Measurements from ENCODE around the gene CBFB. TPM values are rescaled to one million over a fixed set of nuclear protein-coding genes. Genes with fewer than 3 reads are reported as not detected.

The CBFB gene
- total and polyA plus RNA-seq, 2 of the 13 experiments (the other 11 are each of a cell fraction or from before 2014, with no cell fraction given), result 22.1 to 70.8 TPM

- no peak for TF ChIP-seq JARID2 (CRISPR knock-in tag; IDR thresholded peaks at IDR 0.05; ENCODE audit: insufficient replicate concordance)
- no peak for TF ChIP-seq ZNF768 (CRISPR knock-in tag; IDR thresholded peaks at IDR 0.05)
- peak; percentile 48; the same call in 1 of the 2 replicates for TF ChIP-seq SNAPC5 (CRISPR knock-in tag; IDR thresholded peaks at IDR 0.05; ENCODE audit: borderline replicate concordance)
- peak; percentile 50 for TF ChIP-seq FOXC1 (CRISPR knock-in tag; IDR thresholded peaks at IDR 0.05; ENCODE audit: borderline replicate concordance)
- TF ChIP-seq CSRNP1 (CRISPR knock-in tag; IDR thresholded peaks at IDR 0.05), result no peak
- no peak for TF ChIP-seq ZNF142 (CRISPR knock-in tag; IDR thresholded peaks at IDR 0.05)
- TF ChIP-seq SRSF4 (IDR thresholded peaks at IDR 0.05; ENCODE audit: low read depth, low read length, poor library complexity, severe bottlenecking), result no peak
- TF ChIP-seq SNAPC2 (CRISPR knock-in tag; IDR thresholded peaks at IDR 0.05), result 0 out of 2 replicates have a peak, but pooled peaks have one; percentile 48
- TF ChIP-seq ZBTB44 (CRISPR knock-in tag; IDR thresholded peaks at IDR 0.05), result no peak
- TF ChIP-seq RBM22 (optimal IDR thresholded peaks at IDR 0.05; ENCODE audit: low read length), result no peak
- peak; percentile 63; the same call in 1 of the 2 replicates for TF ChIP-seq EZH2 (conservative IDR thresholded peaks at IDR 0.05; ENCODE audit: low read depth, low read length)
- TF ChIP-seq ZBTB34 (CRISPR knock-in tag; IDR thresholded peaks at IDR 0.05), result peak; percentile 30; the same call in 1 of the 2 replicates
- TF ChIP-seq MED1 (CRISPR knock-in tag; IDR thresholded peaks at IDR 0.05), result no peak
- TF ChIP-seq DDIT3 (CRISPR knock-in tag; IDR thresholded peaks at IDR 0.05), result no peak
- no peak for TF ChIP-seq RFX5 (IDR thresholded peaks at IDR 0.05; ENCODE audit: low read depth, low read length)
- no peak for TF ChIP-seq STAT5B (CRISPR knock-in tag; IDR thresholded peaks at IDR 0.05)
- no peak for TF ChIP-seq ZMAT3 (CRISPR knock-in tag; conservative IDR thresholded peaks at IDR 0.05)
- TF ChIP-seq ZNF329 (CRISPR knock-in tag; IDR thresholded peaks at IDR 0.05; ENCODE audit: low read depth), result 0 out of 2 replicates have a peak, but pooled peaks have one; percentile 7
- no peak for TF ChIP-seq HMGA1 (CRISPR knock-in tag; conservative IDR thresholded peaks at IDR 0.05)
Observed at GRCh38 chr16:67013233-67013822, 15.6 kb upstream of the CBFB start (continued).
